GM21447 (cell line): ENCODE results near the gene ATP6V1A.

Experiments used
- ATAC-seq: cut with Tn5 transposase; IDR thresholded peaks from one replicate; pipeline ENCODE4 v1.9.1; 2021; ENCODE audit not compliant: unreplicated experiment

Gene ATP6V1A

GRCh38 chr3:113745756-113746547 lies 883 bp upstream of the ATP6V1A start, which contains the start of gene NAA50:
NAA50 (minus strand) TSS chr3:113746249; CDS start chr3:113745949, 300 bp downstream.
- peak; percentile 40 for ATAC-seq

DNA sequence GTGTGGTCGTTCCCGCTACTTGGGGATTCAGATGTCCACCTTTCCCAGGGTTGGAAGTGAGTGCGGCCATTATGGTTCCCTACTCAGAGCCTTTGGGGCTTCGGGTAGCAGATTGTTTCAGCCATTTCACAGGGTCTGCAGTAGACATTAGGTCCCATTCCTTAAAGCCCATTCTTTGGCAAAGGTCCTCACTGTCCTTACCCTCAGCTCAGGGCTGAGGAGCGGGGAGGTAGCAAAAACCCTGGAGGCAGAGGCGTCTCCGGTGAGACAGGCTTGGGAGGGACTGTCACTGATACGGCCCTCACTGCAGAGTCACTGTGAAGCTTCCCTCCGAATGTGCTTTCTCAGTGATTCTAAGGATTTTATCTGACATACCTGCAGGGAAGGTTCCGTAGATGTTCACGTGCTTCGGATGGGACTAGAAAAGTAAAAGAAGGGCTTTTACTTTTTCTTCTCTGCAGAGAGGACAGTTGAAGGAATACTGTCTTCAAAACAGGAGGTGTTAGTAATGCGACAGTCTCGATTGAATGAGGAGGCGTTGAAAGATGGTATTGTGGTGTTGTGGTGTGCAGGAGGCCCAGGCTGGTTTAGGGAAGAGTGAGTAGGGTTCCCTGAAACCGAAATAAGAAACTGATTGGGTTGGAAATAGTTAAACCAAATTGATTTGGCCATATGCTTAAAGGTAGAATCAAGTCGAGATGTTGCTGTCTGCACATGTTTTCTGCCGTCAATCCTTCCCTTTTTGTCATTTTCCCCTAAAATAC lies 630 bp downstream of the ATP6V1A start:
- peak; percentile 7 for ATAC-seq

GRCh38 chr3:113751141-113751540 lies 4.3 kb downstream of the ATP6V1A start:
- ATAC-seq, result no peak

- ATAC-seq, result no peak
Measured at GRCh38 chr3:113753376-113753985, 6.6 kb downstream of the ATP6V1A start.

- peak; percentile 48 for ATAC-seq
Measured at GRCh38 chr3:113754494-113755159, 7.8 kb downstream of the ATP6V1A start.

DNA sequence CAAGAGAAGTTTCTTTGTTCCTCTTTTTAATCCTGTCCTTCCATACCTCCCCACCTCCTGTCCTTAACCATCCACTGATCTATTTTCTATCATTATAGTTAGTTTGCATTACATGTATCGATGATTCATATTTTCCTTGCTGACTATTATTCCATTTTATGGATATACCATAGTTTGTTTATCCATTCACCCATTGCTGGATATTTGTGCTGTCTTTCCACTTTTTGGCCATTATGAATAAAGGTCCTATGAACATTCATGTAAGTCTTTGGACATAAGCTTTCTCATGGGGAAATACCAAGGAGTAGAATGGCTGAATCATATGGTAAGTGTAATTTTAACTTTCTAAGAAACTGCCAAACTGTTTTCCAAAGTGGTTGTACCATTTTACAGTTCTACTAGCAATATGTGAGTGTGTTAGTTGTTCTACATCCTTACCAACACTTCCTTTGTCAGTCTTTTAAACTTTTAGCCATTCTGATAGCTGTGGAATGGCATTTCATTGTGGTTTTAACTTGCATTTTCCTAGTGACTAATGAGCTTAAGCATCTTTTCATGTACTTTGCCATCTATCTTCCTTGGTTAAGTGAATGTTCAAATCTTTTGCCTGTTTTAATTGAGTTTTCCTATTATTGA lies 11.7 kb downstream of the ATP6V1A start:
- ATAC-seq, result no peak

DNA sequence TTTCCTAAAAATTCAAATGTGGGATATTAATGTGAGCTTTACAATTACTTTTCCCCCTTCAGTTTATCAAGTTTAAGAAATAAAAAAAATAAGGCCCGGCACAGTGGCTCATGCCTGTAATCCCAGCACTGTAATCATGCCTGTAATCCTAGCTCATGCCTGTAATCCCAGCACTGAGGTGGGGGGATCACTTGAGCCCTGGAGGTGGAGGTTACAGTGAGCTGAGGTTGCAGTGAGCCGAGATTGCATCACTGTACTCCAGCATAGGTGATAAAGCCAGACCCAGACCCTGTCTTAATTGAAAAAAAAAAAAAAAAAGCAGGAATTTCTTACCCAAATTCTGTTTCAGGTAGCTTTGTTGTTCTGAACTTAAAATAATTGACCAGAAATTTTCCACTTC lies 17.9 kb downstream of the ATP6V1A start:
- ATAC-seq, result no peak

- ATAC-seq, result peak; percentile 82
Measured at GRCh38 chr3:113769551-113769950, 22.7 kb downstream of the ATP6V1A start.

DNA sequence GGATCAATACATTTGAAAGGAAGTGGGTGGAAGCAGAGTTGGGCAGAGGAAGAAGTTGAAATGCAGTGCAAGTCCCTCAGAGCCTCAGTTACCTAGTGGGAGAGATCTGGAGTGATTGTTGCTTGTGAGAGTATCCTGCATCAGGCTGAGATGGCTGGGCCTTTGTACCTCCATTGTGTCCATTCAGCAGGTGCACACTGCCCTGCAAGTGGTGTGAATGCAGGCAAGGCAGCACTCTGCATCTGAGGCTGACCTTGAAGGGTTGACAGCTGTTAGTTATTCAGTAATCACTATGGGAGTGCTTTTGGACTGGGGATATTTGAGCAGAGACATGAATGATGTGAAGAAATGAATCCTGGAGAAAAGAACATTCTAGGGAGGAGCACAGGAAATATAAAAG lies 25.2 kb downstream of the ATP6V1A start:
- no peak for ATAC-seq

GRCh38 chr3:113773381-113773780 lies 26.5 kb downstream of the ATP6V1A start:
- no peak for ATAC-seq

- ATAC-seq, result no peak
Measured at GRCh38 chr3:113775516-113775915, 28.7 kb downstream of the ATP6V1A start.

- ATAC-seq, result no peak
Measured at GRCh38 chr3:113776564-113776963, 29.7 kb downstream of the ATP6V1A start.

GRCh38 chr3:113783463-113783862 lies 36.6 kb downstream of the ATP6V1A start:
- peak; percentile 59 for ATAC-seq

- ATAC-seq, result no peak
Measured at GRCh38 chr3:113783980-113784379, 37.1 kb downstream of the ATP6V1A start.

DNA sequence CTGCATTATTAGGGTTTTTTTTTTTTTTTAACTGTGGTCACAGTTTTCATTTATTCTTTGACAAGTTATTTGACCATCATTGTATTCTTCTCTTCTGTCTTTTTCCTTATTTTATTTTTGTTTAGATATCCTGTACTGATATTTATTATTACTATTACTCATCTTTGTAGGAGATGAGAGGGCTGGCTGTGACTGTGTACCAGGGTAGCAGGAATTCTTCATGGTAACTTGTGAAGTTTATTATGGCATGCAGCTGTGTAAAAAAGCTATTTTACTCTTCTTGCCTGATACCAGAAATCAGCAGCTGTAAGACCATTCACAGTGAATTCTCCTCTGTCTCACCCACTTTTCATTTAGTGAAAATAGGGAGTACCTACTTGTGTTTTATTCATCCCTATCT lies 44.5 kb downstream of the ATP6V1A start:
- no peak for ATAC-seq

DNA sequence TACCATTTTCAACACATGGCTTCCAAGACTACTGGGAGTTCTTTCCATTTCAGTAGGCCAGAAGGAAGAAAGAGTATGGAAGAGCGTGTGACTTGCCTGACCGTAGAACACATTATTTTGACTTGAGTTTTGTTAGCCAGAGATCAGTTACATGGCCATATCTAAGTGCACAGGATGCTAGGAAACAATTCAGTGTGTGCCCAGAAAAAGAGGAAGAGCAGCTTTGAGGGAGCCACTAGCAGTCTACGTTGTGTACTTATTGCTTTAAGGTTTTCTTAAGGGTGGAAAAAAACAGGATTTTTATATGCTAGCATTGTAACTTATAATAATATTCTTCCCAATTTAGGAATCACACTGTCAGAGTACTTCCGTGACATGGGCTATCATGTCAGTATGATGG lies 47.7 kb downstream of the ATP6V1A start:
- no peak for ATAC-seq

- no peak for ATAC-seq
Measured at GRCh38 chr3:113795693-113796092, 48.9 kb downstream of the ATP6V1A start.

GRCh38 chr3:113802795-113803455 lies 56.1 kb downstream of the ATP6V1A start:
- ATAC-seq, result peak; percentile 72

GRCh38 chr3:113804661-113805060 lies 57.8 kb downstream of the ATP6V1A start:
- peak; percentile 60 for ATAC-seq

DNA sequence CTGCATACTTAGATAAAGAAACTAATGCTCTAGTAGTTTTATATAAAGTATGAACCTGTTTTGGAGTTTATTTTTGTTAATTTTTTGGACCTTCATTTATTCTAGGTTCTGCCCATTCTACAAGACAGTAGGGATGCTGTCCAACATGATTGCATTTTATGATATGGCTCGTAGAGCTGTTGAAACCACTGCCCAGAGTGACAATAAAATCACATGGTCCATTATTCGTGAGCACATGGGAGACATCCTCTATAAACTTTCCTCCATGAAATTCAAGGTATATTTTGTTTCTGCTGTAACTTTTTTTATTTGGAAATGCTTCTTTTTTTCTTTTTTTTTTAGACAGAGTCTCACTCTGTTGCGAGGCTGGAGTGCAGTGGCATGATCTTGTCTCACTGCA lies 58.4 kb downstream of the ATP6V1A start:
- ATAC-seq, result no peak
